HL-60 (cell line): ENCODE data around the gene PDLIM5.

ENCODE experiments used
- DNase-seq, 2 experiments: peaks; one replicate each; pipeline ENCODE4 v3.0.0-alpha.2; 2010 to 2020; ENCODE audit warnings: low read depth in 1 of 2, low spot score in 1 of 2
- H3K27ac ChIP-seq: fragments of 250-450 bp; sonication (Bioruptor Pico); replicated peaks from 2 replicates; pipeline ENCODE4 v1.5.1; 2020; ENCODE audit warnings: mild to moderate bottlenecking, moderate library complexity
- H3K27me3 ChIP-seq: fragments of 250-450 bp; sonication (Bioruptor Pico); 2 replicates; pipeline ENCODE4 v1.5.1; 2021; ENCODE audit warnings: mild to moderate bottlenecking, moderate library complexity; ENCODE audit not compliant: insufficient read depth, poor library complexity, severe bottlenecking
- H3K4me3 ChIP-seq: replicated peaks from 2 replicates; pipeline ENCODE4 v1.5.1; 2011; ENCODE audit warnings: mild to moderate bottlenecking, control low read depth, low read length; ENCODE audit not compliant: insufficient read depth
- GABPA ChIP-seq: IDR thresholded peaks from 2 replicates; pipeline ENCODE4 v1.6.1; 2012; ENCODE audit warnings: low read depth
- POLR2AphosphoS5 ChIP-seq: IDR thresholded peaks from 2 replicates; pipeline ENCODE4 v1.6.1; 2012; ENCODE audit warnings: low read depth
- SPI1 ChIP-seq: IDR thresholded peaks from 2 replicates; pipeline ENCODE4 v1.6.1; 2012; ENCODE audit warnings: low read depth, mild to moderate bottlenecking, borderline replicate concordance
- TF ChIP-seq, protein P1 (sequence below): IDR thresholded peaks from 2 replicates; pipeline ENCODE4 v1.6.1; 2012; ENCODE audit warnings: low read depth; ENCODE audit not compliant: insufficient replicate concordance
- TF ChIP-seq, protein P2 (sequence below): IDR thresholded peaks from one replicate; pipeline ENCODE4 v1.5.1; 2011; ENCODE audit warnings: low read length, control low read depth, inconsistent platforms; ENCODE audit not compliant: insufficient read depth

PDLIM5 gene

GRCh38 chr4:94686086-94686485 lies 234.3 kb downstream of the PDLIM5 start:
- H3K4me3 ChIP-seq: no peak overlapping the region
- no peak overlapping the region for H3K27ac ChIP-seq
- no peaks in the 10 kb centered on the region for H3K27me3 ChIP-seq
- no peak for TF ChIP-seq SPI1
- TF ChIP-seq, protein P1, sequence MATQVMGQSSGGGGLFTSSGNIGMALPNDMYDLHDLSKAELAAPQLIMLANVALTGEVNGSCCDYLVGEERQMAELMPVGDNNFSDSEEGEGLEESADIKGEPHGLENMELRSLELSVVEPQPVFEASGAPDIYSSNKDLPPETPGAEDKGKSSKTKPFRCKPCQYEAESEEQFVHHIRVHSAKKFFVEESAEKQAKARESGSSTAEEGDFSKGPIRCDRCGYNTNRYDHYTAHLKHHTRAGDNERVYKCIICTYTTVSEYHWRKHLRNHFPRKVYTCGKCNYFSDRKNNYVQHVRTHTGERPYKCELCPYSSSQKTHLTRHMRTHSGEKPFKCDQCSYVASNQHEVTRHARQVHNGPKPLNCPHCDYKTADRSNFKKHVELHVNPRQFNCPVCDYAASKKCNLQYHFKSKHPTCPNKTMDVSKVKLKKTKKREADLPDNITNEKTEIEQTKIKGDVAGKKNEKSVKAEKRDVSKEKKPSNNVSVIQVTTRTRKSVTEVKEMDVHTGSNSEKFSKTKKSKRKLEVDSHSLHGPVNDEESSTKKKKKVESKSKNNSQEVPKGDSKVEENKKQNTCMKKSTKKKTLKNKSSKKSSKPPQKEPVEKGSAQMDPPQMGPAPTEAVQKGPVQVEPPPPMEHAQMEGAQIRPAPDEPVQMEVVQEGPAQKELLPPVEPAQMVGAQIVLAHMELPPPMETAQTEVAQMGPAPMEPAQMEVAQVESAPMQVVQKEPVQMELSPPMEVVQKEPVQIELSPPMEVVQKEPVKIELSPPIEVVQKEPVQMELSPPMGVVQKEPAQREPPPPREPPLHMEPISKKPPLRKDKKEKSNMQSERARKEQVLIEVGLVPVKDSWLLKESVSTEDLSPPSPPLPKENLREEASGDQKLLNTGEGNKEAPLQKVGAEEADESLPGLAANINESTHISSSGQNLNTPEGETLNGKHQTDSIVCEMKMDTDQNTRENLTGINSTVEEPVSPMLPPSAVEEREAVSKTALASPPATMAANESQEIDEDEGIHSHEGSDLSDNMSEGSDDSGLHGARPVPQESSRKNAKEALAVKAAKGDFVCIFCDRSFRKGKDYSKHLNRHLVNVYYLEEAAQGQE: no peak
- no peak for TF ChIP-seq GABPA
- TF ChIP-seq POLR2AphosphoS5: no peak
- TF ChIP-seq, protein P2, sequence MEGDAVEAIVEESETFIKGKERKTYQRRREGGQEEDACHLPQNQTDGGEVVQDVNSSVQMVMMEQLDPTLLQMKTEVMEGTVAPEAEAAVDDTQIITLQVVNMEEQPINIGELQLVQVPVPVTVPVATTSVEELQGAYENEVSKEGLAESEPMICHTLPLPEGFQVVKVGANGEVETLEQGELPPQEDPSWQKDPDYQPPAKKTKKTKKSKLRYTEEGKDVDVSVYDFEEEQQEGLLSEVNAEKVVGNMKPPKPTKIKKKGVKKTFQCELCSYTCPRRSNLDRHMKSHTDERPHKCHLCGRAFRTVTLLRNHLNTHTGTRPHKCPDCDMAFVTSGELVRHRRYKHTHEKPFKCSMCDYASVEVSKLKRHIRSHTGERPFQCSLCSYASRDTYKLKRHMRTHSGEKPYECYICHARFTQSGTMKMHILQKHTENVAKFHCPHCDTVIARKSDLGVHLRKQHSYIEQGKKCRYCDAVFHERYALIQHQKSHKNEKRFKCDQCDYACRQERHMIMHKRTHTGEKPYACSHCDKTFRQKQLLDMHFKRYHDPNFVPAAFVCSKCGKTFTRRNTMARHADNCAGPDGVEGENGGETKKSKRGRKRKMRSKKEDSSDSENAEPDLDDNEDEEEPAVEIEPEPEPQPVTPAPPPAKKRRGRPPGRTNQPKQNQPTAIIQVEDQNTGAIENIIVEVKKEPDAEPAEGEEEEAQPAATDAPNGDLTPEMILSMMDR: no peak
- no peak for DNase-seq

DNA sequence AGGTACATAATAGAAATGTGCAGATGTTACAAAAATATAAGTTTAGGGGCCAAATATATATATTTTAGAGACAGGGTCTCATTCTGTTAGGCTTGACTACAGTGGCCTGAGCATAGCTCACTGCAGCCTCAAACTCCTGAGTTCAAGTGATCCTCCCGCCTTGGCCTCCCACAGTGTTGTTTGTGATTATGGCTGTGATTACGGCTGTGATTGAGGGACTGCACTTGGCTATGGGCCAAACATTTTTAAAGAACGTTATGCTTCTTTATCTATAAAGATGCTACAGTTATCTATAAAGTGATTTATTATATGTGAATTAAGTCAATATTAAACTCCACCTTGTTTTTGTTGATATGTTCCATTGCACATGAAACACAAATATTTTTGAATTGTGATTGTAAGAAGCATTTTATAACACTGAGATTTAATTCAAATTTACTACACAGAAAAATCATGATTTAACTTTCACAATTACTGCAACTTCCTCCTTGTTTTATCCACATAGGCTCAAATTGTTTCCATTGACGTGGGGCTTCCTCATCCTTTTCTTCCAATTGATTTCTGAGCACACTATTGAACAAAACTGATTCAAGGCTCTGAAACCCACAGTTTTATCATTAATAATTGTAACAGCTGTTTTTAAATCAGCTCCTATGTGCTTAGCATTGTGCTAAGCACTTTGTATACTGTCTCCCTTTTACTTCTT lies 237.6 kb downstream of the PDLIM5 start:
- H3K4me3 ChIP-seq: no peak overlapping the region
- TF ChIP-seq SPI1: no peak
- TF ChIP-seq, protein P1: no peak
- TF ChIP-seq GABPA: no peak
- TF ChIP-seq POLR2AphosphoS5: no peak
- TF ChIP-seq, protein P2: no peak
- H3K27me3 ChIP-seq: no peaks in the 10 kb centered on the region
- H3K27ac ChIP-seq: no peak overlapping the region
- no peak for DNase-seq

- DNase-seq: no peak
- Histone ChIP-seq H3K27me3 (no peaks in the 10 kb centered on the region), H3K4me3 (no peak overlapping the region), H3K27ac (no peak overlapping the region)
- TF ChIP-seq SPI1: no peak
- TF ChIP-seq, protein P2: no peak
Measured at GRCh38 chr4:94690851-94691254, 239.1 kb downstream of the PDLIM5 start.

DNA sequence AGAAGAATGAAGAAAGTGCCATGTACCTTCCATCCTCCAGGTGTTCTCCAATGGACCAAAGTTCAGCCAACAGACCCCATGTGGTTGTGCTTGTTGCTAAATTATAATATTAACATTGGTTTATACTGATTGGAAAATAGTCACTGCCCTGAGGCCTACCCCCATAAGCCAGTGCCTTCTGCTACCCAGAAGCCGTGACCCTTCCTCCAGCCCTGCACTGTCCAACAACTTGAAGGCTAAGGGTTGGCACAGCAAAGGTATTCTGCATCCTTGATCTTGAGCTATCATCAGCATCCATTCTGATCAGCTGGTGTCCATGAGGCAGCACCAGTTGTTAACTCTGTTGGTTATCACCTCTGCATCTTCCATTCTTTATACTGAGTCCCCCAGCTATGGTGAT lies 239.8 kb downstream of the PDLIM5 start:
- no peaks in the 10 kb centered on the region for H3K27me3 ChIP-seq
- DNase-seq: no peak
- H3K4me3 ChIP-seq: no peak overlapping the region
- no peak overlapping the region for H3K27ac ChIP-seq
- TF ChIP-seq POLR2AphosphoS5 (no peak), GABPA (no peak), SPI1 (no peak)
- TF ChIP-seq, protein P1: no peak
- TF ChIP-seq, protein P2: no peak
